WTC11 (cell line): ENCODE results near the gene TEK.

ENCODE experiments used
- ATF1 ChIP-seq: sonication (generic); formaldehyde crosslinking; IDR thresholded peaks from 2 replicates; pipeline ENCODE4 v1.8.1; 2023; ENCODE audit warnings: mild to moderate bottlenecking, moderate library complexity, missing genetic modification reagents
- CBFB ChIP-seq: sonication (generic); formaldehyde crosslinking; IDR thresholded peaks from 2 replicates; pipeline ENCODE4 v1.8.1; 2022; ENCODE audit warnings: mild to moderate bottlenecking, low read depth, missing genetic modification reagents
- FOXP1 ChIP-seq: sonication (generic); formaldehyde crosslinking; IDR thresholded peaks from 2 replicates; pipeline ENCODE4 v1.8.0; 2022; ENCODE audit warnings: missing genetic modification reagents, mild to moderate bottlenecking, moderate library complexity, borderline replicate concordance
- USF2 ChIP-seq: sonication (generic); formaldehyde crosslinking; IDR thresholded peaks from 2 replicates; pipeline ENCODE4 v1.8.1; 2023; ENCODE audit warnings: mild to moderate bottlenecking, missing genetic modification reagents, moderate library complexity
- ZBTB21 ChIP-seq: sonication (generic); formaldehyde crosslinking; IDR thresholded peaks from 2 replicates; pipeline ENCODE4 v1.8.1; 2023; ENCODE audit warnings: mild to moderate bottlenecking, missing genetic modification reagents, borderline replicate concordance
- TF ChIP-seq, protein P1 (sequence below): fragments of 200-600 bp; IDR thresholded peaks from 2 replicates; pipeline ENCODE4 v1.8.0; 2022; ENCODE audit warnings: antibody characterized with exemption
- TF ChIP-seq, protein P2 (sequence below): sonication (generic); formaldehyde crosslinking; IDR thresholded peaks from 2 replicates; pipeline ENCODE4 v1.8.1; 2023; ENCODE audit warnings: mild to moderate bottlenecking, missing genetic modification reagents, moderate library complexity
- TF ChIP-seq, protein P3 (sequence below): sonication (generic); formaldehyde crosslinking; IDR thresholded peaks from 2 replicates; pipeline ENCODE4 v1.8.0; 2022; ENCODE audit warnings: mild to moderate bottlenecking, missing genetic modification reagents
- TF ChIP-seq, protein P4 (sequence below): sonication (generic); formaldehyde crosslinking; IDR thresholded peaks from 2 replicates; pipeline ENCODE4 v1.8.1; 2023; ENCODE audit warnings: mild to moderate bottlenecking, moderate library complexity, missing genetic modification reagents
- TF ChIP-seq, protein P5 (sequence below): sonication (generic); formaldehyde crosslinking; IDR thresholded peaks from 2 replicates; pipeline ENCODE4 v1.8.1; 2022; ENCODE audit warnings: low read depth, missing genetic modification reagents, borderline replicate concordance

DNA sequence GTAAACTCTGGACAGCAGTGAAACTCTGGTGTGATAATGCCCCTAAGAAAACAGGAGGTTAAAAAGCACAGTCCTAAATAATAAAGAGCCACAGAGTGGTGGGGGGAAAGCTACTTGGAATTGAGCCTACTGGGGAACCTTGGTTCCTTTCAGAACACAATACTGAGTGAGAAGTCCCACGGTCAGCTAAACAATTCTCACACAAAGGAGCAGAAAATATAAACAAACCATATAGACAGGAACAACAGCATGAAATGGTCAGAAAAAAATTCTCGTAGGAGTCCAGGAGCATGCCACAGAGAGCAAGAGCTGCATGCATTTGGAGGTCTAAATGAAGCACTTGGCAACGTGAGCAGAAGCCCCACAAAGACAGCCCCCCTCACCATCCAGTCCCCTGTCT lies 56.0 kb downstream of the TEK start:
- no peak for TF ChIP-seq CBFB (CRISPR knock-in tag)
- TF ChIP-seq USF2 (CRISPR knock-in tag), result no peak
- TF ChIP-seq, protein P1, sequence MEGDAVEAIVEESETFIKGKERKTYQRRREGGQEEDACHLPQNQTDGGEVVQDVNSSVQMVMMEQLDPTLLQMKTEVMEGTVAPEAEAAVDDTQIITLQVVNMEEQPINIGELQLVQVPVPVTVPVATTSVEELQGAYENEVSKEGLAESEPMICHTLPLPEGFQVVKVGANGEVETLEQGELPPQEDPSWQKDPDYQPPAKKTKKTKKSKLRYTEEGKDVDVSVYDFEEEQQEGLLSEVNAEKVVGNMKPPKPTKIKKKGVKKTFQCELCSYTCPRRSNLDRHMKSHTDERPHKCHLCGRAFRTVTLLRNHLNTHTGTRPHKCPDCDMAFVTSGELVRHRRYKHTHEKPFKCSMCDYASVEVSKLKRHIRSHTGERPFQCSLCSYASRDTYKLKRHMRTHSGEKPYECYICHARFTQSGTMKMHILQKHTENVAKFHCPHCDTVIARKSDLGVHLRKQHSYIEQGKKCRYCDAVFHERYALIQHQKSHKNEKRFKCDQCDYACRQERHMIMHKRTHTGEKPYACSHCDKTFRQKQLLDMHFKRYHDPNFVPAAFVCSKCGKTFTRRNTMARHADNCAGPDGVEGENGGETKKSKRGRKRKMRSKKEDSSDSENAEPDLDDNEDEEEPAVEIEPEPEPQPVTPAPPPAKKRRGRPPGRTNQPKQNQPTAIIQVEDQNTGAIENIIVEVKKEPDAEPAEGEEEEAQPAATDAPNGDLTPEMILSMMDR, result no peak
- no peak for TF ChIP-seq FOXP1 (CRISPR knock-in tag)
- TF ChIP-seq ATF1 (CRISPR knock-in tag), result no peak
- TF ChIP-seq ZBTB21 (CRISPR knock-in tag), result no peak
- TF ChIP-seq, protein P2, sequence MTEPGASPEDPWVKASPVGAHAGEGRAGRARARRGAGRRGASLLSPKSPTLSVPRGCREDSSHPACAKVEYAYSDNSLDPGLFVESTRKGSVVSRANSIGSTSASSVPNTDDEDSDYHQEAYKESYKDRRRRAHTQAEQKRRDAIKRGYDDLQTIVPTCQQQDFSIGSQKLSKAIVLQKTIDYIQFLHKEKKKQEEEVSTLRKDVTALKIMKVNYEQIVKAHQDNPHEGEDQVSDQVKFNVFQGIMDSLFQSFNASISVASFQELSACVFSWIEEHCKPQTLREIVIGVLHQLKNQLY (CRISPR knock-in tag), result no peak
- TF ChIP-seq, protein P3, sequence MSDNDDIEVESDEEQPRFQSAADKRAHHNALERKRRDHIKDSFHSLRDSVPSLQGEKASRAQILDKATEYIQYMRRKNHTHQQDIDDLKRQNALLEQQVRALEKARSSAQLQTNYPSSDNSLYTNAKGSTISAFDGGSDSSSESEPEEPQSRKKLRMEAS, result no peak
- TF ChIP-seq, protein P4, sequence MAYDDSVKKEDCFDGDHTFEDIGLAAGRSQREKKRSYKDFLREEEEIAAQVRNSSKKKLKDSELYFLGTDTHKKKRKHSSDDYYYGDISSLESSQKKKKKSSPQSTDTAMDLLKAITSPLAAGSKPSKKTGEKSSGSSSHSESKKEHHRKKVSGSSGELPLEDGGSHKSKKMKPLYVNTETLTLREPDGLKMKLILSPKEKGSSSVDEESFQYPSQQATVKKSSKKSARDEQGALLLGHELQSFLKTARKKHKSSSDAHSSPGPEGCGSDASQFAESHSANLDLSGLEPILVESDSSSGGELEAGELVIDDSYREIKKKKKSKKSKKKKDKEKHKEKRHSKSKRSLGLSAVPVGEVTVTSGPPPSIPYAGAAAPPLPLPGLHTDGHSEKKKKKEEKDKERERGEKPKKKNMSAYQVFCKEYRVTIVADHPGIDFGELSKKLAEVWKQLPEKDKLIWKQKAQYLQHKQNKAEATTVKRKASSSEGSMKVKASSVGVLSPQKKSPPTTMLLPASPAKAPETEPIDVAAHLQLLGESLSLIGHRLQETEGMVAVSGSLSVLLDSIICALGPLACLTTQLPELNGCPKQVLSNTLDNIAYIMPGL (CRISPR knock-in tag), result no peak
- TF ChIP-seq, protein P5, sequence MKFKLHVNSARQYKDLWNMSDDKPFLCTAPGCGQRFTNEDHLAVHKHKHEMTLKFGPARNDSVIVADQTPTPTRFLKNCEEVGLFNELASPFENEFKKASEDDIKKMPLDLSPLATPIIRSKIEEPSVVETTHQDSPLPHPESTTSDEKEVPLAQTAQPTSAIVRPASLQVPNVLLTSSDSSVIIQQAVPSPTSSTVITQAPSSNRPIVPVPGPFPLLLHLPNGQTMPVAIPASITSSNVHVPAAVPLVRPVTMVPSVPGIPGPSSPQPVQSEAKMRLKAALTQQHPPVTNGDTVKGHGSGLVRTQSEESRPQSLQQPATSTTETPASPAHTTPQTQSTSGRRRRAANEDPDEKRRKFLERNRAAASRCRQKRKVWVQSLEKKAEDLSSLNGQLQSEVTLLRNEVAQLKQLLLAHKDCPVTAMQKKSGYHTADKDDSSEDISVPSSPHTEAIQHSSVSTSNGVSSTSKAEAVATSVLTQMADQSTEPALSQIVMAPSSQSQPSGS (CRISPR knock-in tag), result no peak
